ENCODE results near the gene SLC25A26. TPM values are rescaled to one million over a fixed set of nuclear protein-coding genes. Genes with fewer than 3 reads are reported as not detected.
"Not testable (repeated sequence)": the region's sequence is repeated elsewhere in the genome, so short reads cannot be mapped to it uniquely, and the experiment has no call there.

SLC25A26 gene
- total RNA-seq, 1 donor from 2014 or later: 39.0 TPM

GRCh38 chr3:66276705-66277274 is 56.0 kb downstream of the SLC25A26 start:
- peak; percentile 42 for TF ChIP-seq CTCF (IDR thresholded peaks at IDR 0.05; ENCODE audit: insufficient read depth, low read length, severe bottlenecking)
- H3K27me3 ChIP-seq (ENCODE audit: control insufficient read depth, insufficient read depth, low read length): no peaks in the 10 kb centered on the region
- no peak for FAIRE-seq
- no peak overlapping the region for H3K4me3 ChIP-seq (ENCODE audit: low read depth, low read length)
- H3K36me3 ChIP-seq (ENCODE audit: control insufficient read depth, insufficient read depth, low read length): no peaks in the 10 kb centered on the region
- peak; percentile 67 for DNase-seq (ENCODE audit: low read depth)

GRCh38 chr3:66279168-66279567 is 58.4 kb downstream of the SLC25A26 start:
- FAIRE-seq (no peak), DNase-seq (ENCODE audit: low read depth) (no peak)
- no peak for TF ChIP-seq CTCF (IDR thresholded peaks at IDR 0.05; ENCODE audit: insufficient read depth, low read length, severe bottlenecking)
- Histone ChIP-seq H3K27me3 (ENCODE audit: control insufficient read depth, insufficient read depth, low read length) (no peaks in the 10 kb centered on the region), H3K36me3 (ENCODE audit: control insufficient read depth, insufficient read depth, low read length) (no peaks in the 10 kb centered on the region), H3K4me3 (ENCODE audit: low read depth, low read length) (no peak overlapping the region)

GRCh38 chr3:66280304-66280703 is 59.5 kb downstream of the SLC25A26 start:
- no peak for DNase-seq (ENCODE audit: low read depth)
- FAIRE-seq: no peak
- Histone ChIP-seq H3K4me3 (ENCODE audit: low read depth, low read length) (no peak overlapping the region), H3K27me3 (ENCODE audit: control insufficient read depth, insufficient read depth, low read length) (no peaks in the 10 kb centered on the region), H3K36me3 (ENCODE audit: control insufficient read depth, insufficient read depth, low read length) (no peaks in the 10 kb centered on the region)
- TF ChIP-seq CTCF (IDR thresholded peaks at IDR 0.05; ENCODE audit: insufficient read depth, low read length, severe bottlenecking): no peak

GRCh38 chr3:66291922-66292321 is 71.1 kb downstream of the SLC25A26 start:
- not testable (repeated sequence) for H3K4me3 ChIP-seq (ENCODE audit: low read depth, low read length); H3K27me3 ChIP-seq (ENCODE audit: control insufficient read depth, insufficient read depth, low read length); FAIRE-seq; H3K36me3 ChIP-seq (ENCODE audit: control insufficient read depth, insufficient read depth, low read length); DNase-seq (ENCODE audit: low read depth)

DNA sequence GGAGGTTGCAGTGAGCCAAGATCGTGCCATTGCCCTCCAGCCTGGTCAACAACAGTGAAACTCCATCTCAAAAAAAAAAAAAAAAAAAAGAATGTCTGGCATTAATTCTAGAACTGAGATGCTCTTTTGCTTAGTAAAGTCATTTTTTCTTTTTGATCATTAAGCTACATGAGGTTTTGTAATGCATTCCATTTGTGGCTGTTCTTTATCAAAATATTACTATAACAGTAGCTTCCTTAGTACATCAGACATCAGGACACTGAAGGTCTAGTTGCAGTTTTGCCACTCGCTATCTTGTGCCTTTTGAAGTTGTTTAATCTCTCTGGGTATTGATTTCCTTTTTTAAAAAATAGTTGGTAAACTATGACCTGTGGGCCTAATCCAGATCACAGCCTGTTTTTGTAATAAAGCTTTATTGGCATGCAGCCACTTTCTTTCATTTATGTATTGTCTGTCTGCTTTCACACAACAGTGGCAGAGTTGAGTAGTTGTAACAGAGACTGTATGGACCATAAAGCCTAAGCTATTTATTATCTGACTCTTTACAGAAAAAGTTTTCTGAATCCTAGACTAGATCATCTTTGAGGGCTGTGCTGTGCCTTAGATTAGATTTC is 76.6 kb downstream of the SLC25A26 start:
- Histone ChIP-seq H3K4me3 (ENCODE audit: low read depth, low read length) (no peak overlapping the region), H3K27me3 (ENCODE audit: control insufficient read depth, insufficient read depth, low read length) (no peaks in the 10 kb centered on the region), H3K36me3 (ENCODE audit: control insufficient read depth, insufficient read depth, low read length) (no peaks in the 10 kb centered on the region)
- FAIRE-seq (no peak), DNase-seq (ENCODE audit: low read depth) (no peak)
- TF ChIP-seq CTCF (IDR thresholded peaks at IDR 0.05; ENCODE audit: insufficient read depth, low read length, severe bottlenecking): no peak

DNA sequence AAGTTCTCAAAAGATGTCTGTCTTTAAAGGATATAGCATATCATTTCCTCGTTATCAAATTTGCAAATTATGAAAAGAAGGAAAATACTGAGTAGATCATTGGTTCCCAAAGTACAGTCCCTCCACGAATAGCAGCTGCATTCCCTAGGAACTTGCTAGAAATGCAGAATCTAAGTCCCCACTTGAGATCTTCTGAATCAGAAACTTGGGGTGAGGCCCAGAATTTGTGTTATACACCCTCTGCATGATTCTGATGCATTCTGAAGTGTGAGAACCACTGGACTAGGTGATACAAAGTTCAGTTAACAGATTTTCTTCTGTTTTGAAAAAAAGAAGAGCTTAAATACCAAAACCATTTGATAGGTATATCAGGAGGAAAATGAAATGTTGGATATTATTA is 77.1 kb downstream of the SLC25A26 start:
- Histone ChIP-seq H3K27me3 (ENCODE audit: control insufficient read depth, insufficient read depth, low read length) (no peaks in the 10 kb centered on the region), H3K4me3 (ENCODE audit: low read depth, low read length) (no peak overlapping the region), H3K36me3 (ENCODE audit: control insufficient read depth, insufficient read depth, low read length) (no peaks in the 10 kb centered on the region)
- no peak for TF ChIP-seq CTCF (IDR thresholded peaks at IDR 0.05; ENCODE audit: insufficient read depth, low read length, severe bottlenecking)
- FAIRE-seq (no peak), DNase-seq (ENCODE audit: low read depth) (peak; percentile 58)

Data from bronchial epithelial cell (primary cell).